VCaP (cell line): ENCODE results near the gene ARHGAP8.

Source experiments
- H3K27ac ChIP-seq: fragments of 450-650 bp; 2 replicates; pipeline ENCODE4 v1.5.1; 2017
- TF ChIP-seq, protein P1 (sequence below): fragments of 450-650 bp; conservative IDR thresholded peaks from 2 replicates; pipeline ENCODE4 v1.5.1; 2017; ENCODE audit warnings: mild to moderate bottlenecking, moderate library complexity

Gene ARHGAP8

DNA sequence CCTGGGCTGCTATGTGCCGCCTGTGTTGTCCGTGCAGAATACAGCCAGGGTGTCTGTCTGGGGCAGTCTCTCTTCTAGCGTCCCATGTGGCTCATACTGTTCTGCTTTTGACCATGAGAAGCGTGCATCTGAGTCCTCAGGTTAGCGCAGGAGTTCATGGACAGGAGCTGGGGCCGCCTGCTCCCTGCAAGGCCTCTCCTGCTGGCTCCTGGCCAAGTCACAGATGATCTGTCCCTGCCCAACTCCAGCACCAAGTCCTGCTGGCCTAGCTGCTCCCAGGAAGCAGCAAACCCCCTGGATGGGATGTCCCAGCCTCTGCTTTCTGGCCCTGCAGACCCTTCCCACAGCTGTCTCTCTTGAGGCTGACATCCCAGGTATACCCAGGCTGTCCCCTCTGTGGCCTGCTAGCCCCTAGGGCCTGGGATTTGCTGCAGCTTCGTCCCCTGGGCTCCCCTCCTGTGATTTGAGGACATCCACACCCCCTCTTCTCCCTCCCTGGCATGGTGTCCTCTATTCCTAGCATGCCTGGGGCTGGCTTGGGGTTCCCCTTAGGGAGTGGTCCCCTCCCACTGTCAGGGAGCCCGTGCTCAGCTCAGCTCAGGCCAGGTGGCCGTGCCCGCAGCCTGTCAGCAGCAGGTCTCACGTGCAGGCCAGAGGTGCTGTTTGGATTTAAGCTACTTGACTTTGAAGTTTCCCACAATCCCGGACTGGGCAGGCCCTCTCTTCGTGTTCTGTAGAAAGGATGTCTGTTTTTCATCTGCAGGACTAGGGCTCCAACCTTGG lies 32.6 kb upstream of the ARHGAP8 start:
- H3K27ac ChIP-seq, result no peak overlapping the region
- TF ChIP-seq, protein P1, sequence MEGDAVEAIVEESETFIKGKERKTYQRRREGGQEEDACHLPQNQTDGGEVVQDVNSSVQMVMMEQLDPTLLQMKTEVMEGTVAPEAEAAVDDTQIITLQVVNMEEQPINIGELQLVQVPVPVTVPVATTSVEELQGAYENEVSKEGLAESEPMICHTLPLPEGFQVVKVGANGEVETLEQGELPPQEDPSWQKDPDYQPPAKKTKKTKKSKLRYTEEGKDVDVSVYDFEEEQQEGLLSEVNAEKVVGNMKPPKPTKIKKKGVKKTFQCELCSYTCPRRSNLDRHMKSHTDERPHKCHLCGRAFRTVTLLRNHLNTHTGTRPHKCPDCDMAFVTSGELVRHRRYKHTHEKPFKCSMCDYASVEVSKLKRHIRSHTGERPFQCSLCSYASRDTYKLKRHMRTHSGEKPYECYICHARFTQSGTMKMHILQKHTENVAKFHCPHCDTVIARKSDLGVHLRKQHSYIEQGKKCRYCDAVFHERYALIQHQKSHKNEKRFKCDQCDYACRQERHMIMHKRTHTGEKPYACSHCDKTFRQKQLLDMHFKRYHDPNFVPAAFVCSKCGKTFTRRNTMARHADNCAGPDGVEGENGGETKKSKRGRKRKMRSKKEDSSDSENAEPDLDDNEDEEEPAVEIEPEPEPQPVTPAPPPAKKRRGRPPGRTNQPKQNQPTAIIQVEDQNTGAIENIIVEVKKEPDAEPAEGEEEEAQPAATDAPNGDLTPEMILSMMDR, result no peak

DNA sequence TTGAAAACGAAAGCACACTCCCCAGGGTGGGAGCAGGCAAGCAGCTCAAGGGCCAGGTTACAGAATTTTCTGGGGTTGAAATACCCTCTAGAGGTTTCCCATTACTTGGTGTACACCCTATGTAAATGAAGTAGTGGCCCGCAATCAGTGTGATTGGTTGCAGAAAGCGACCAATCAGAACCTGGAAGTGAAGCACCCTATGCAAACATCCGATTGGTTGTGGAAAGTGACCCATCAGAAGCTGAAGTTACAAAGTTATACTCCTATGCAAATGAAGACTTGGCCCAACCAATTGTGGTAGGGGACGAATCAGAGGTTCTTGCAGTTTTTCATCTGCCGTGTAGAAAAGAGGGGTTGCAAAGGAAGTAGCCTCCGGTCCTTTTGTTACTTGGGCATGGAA lies 31.2 kb upstream of the ARHGAP8 start:
- TF ChIP-seq, protein P1, result no peak
- no peak overlapping the region for H3K27ac ChIP-seq

DNA sequence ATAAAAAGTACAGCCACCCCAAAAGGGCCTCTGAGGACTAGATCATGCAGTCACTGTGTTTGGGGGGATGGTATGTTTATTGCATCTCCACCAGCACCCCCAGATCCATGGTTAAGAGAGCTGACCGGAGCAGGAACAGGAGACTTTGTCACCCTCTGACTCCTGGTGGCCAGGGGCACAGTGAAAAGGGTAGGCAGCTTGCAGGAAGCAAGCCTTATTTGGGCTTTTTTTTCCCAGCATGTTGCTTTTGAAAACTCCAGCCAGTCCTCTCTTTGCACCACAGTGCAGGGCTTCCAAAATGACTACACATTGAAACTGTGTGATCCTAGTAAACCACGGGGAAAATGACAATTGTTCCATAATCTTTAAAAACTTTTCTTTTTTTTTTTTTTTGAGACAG lies 29.8 kb upstream of the ARHGAP8 start:
- TF ChIP-seq, protein P1, result no peak
- H3K27ac ChIP-seq, result no peak overlapping the region

DNA sequence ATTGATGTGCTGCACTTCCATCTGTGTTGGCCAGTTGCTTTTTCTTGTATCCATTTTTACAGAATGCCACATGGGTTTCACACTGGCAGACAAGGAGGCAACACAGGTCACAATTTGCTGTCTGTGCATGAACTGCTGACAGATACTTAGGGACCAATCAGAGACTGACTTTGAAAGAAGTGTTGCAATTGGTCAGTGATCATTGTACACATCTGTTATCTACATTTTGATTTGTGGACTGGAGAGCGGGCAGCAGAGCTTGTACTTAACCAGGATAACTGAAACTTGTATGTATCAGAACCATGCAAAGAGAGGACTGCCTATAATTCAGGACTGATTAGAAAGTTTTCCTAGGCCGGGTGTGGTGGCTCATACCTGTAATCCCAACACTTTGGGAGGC lies 28.6 kb upstream of the ARHGAP8 start:
- TF ChIP-seq, protein P1, result no peak
- H3K27ac ChIP-seq, result no peak overlapping the region

DNA sequence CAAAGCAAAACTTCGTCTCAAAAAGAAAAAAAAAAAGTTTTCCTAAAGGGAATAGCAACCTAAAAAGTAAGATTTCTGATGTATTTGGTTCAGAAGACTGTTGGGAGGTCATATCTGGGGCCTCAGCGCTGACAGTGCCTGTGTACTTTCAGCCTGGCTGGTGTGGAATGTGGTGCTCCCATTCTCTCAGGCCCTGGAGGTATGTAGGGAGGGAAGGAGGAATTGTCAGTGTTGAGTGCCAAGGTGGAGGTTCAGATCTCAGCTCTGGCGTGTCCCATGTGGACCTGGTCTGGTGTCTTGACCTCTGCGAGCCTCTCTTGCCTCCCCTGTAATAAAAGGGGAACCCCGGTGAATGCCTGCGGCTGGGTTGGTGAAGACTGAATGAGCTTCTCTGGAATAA lies 28.0 kb upstream of the ARHGAP8 start:
- H3K27ac ChIP-seq, result no peak overlapping the region
- TF ChIP-seq, protein P1, result no peak

DNA sequence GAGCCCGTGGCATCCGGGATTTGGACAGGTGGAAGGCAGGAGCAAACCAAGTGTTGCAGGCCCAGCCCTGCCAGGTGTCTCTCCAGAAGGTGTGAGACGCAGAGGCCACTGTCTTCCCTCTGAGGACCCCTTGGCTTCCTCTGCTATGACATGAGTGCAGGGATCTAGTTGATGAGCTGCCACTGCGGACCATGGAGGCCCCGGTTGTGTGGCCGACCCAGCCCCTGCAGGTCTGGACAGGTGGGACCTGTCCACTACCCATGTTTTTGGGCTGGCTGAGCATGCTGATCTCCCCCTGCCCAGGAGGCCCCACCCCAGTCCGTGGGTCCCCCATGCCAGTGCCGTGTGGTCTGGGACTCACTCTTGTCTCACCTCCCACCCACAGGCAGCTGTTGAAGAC lies 27.5 kb upstream of the ARHGAP8 start:
- TF ChIP-seq, protein P1, result no peak
- H3K27ac ChIP-seq, result no peak overlapping the region

DNA sequence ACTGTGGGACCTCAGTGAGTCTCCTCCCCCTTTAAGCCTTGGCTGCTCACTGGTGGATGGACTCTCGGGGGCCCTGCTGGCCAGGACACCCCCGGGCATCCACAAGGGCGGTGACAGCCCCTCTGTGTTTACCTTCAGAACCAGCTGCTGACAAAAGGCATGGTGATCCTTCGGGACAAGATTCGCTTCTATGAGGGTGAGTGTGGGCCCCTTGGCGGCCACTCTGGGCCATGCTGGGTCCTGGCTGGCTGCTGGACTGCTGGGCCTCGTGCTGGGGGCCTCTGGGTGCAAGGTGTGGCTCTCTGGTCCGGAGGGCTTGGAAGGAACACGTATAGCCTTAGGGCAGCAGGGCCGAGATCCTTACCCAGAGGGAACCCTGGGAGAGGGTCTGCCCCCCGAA lies 25.9 kb upstream of the ARHGAP8 start:
- TF ChIP-seq, protein P1, result no peak
- no peak overlapping the region for H3K27ac ChIP-seq
